HG03439 (cell line): ENCODE data around the gene ELAC2.

Experiments
- ATAC-seq: cut with Tn5 transposase; IDR thresholded peaks from one replicate; pipeline ENCODE4 v1.9.1; 2021; ENCODE audit warnings: mild to moderate bottlenecking, moderate library complexity; ENCODE audit not compliant: unreplicated experiment

Gene ELAC2

DNA sequence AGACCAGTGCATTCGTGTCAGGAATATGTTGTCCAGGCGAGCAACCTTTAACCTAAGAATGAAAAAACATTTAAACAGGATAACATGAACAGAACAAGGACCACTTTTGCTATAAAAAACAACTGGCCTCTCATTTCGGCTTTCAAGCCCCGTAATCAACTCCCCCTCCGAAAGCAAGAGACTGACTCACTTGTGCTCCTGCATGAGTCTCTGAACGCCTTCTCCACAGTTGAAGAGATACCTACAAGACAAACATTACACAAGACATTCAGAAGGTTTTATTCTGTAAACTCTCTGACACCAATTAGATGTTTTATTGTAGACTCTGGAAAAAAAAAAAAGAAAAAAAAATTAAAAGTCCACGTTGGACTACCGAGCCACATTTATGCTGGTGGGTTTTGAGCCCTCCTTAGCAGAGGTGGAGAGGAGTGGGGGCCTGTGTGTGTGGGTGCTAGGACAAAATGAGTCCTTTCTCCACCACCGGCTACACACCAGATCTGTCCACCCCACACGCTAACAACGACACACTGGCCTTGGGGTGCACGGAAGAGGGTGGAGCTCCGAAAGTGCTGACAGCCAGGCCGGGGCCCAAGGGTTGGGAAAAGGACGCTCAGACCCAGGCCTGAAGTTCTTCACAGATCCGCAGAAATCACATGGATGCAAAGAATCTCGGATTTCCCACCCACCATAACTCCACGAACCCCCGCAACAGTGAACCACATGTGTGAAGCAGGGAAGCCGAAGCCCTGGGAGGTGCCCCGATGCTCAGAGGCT is 759 bp downstream of the ELAC2 start:
- ATAC-seq, result peak; percentile 12

- no peak for ATAC-seq
Measured at GRCh38 chr17:13014801-13015200, 3.0 kb downstream of the ELAC2 start.

- no peak for ATAC-seq
Measured at GRCh38 chr17:13010959-13011358, 6.9 kb downstream of the ELAC2 start.

- no peak for ATAC-seq
Measured at GRCh38 chr17:13008461-13008860, 9.4 kb downstream of the ELAC2 start.

DNA sequence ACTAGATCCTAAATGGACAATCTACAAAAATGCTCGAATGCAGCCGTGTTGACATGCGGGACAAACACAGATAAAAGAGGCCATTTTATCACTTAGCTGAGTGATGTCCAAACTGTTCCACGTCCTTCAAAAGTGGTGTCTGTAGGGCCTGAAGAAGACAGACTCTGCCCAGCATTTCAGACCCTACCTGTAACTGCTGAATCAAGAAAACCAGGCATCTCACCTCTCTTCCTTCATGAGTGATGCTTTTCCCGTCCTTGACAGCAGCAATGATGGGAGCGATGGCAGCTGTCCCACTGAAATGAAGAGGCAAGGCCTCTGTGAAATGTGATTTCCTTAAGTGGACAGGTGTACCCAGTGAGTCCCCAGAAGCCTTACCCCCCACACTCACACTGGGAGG is 12.3 kb downstream of the ELAC2 start:
- no peak for ATAC-seq

GRCh38 chr17:13004336-13004735 is 13.5 kb downstream of the ELAC2 start:
- ATAC-seq, result no peak

GRCh38 chr17:13003927-13004326 is 13.9 kb downstream of the ELAC2 start:
- no peak for ATAC-seq

GRCh38 chr17:13003454-13003851 is 14.4 kb downstream of the ELAC2 start:
- ATAC-seq, result no peak

DNA sequence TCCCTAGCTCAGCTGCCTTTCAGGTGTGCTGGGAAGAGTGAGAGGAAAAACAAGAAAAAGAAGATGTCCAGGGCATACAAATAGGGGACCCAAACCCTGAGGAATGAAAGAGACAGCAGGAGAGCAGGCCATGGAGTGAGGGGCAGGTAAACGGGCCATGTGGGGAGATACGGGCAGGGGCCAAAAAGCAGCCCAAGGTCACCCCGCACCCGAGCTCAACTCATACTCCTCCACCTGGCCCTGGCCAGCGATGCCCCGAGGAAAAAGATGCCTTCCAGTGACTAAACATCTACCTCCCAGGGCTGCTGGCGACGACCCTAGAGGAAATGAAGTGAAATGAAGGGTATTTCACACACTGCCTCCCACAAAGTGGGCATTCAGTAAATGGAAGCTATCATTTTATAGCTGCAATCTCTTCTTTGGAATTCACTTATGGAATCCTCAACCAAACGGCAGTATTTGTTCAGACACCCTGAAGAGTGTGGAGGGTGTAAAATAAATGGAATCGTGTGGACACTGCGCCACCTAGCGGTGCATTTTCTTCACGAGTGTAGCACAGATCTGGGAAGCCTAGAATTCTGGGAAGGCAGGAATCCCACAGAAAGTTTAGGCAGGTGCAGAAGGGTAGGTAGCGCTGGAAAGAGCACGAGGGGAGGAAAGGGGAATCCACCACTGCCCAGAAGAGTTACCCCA is 14.9 kb downstream of the ELAC2 start:
- no peak for ATAC-seq

- no peak for ATAC-seq
Measured at GRCh38 chr17:13001991-13002615, 15.7 kb downstream of the ELAC2 start.

- ATAC-seq, result no peak
Measured at GRCh38 chr17:13000561-13000960, 17.3 kb downstream of the ELAC2 start.

GRCh38 chr17:12998874-12999273 is 19.0 kb downstream of the ELAC2 start:
- no peak for ATAC-seq

- ATAC-seq, result no peak
Measured at GRCh38 chr17:12998461-12998860, 19.4 kb downstream of the ELAC2 start.

DNA sequence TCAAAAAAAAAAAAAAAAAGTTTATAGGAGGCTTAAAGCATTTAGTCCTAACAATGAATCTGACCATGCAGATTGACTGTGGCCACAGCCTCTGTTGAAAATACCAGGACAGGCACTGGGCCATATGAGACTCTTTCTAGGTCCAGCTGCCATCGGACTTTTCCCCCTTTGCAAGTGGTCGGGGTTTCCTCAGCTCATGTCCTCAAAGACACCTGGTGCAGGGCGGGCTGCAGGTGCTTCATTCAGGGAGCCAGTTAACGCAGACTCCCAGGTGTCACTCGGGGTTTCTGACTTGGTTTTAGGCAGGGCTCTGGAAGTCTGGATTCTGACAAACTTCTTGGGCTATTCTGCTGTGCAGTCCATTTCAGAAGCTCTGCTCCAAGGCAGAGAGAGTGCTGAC is 20.9 kb downstream of the ELAC2 start:
- ATAC-seq, result no peak

GRCh38 chr17:12996357-12996756 is 21.5 kb downstream of the ELAC2 start:
- no peak for ATAC-seq

DNA sequence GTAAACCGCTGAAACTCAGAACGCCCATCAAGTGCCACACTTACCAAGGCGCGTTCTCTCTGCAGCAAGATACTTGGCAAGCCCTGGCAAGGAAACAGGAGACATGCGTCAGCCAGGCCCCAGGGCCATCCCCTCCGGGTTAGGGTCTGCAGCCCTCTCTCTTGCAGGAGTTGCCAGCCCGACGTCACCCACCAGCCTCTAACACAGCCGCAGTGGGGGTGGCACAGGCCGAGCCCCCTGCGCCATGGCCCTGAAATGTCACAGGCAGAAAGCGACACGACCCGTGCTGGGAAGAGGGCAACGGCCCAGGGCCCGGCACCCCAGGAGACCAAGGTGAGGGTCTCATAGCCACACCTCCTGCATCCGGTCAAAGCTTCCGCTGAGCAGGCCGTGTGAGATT is 21.9 kb downstream of the ELAC2 start:
- no peak for ATAC-seq

DNA sequence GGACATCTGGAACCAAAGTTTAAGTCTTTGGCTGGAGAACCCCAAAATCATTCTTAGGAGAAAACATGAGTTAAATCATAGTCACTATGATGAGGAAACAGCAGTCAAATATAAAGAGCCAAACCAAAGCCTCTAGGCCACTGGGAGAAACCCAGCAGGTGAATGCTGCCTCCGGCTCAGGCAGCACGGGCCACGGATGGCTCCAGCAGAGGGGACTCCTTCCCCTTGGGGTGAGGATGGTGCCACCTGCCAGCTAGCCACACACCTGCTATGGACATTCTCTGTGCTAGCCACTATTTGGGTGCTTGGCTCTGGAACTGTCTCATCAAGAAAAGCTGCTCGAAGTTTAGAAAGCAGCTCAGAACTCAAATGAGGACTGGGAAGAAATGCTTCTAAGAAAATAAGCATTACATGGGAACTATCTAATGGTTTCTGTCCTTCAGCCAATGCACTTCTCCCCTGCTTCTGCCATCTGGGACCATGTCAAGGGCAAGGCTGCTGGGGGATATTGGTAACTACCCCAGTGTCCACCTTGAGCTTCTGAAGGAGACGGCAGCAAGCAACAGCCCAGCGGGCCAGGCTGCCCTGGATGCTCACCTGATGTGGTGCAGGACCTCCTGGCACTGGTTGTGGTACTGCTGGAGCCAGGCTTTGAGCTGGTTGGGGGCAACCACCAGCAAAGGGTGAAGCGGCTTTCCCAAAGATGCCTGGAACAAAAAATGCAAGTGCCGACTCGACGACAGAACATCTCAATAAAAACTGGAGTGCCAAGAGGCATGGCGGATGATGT is 22.5 kb downstream of the ELAC2 start:
- no peak for ATAC-seq

DNA sequence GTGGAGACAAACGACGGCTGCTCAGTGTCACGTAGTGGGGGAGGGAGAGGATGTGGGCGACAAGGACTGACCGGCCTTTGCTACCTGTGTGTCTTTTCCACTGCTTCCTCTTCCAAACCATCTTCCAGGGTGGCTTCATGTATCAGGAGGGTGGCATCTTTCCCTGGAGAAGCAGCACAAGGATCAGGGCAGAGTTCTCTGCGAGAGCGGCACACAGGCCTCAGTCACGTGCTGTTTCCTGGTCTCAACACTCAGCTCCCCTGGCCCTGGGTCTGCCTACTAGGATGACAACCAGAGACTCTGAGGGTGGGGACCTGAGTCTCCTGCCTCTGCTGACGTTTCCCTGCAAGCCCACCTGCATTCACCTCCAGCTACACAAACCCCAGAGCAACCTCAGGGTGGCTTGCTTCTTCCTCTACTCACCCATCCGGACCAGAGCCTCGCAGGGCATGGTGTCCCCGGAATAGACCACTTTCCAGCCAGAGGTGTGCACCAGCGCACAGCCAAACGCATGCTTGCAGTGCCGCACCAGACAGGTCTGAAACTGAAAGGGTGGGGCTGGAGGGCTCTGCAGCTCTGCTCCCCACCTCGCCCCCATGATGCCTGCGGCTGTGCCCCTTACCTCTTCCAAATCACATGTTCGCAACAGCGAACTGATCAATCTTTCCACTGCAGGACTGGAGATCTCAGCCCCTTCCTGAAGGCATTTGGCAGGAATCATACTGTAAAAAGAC is 23.3 kb downstream of the ELAC2 start:
- ATAC-seq, result no peak

DNA sequence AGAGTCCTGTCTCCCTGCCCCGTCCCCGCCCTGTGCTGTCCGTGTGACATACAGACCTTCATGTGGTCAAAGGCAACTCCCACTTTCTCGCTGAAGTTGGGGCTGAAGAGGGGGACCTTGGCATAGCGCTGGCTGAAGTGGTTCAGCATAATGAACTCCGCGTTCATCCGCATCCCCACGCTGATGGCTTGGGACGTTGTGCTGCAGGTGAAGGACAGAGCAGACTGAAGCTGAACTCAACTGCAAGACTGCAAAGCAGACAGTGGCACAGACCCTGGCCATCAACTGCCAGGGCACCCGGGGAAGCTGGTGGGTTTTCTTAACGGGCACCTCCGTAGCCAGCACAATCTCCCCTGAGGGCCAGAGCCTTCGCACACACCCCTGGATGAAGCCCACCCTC is 24.2 kb downstream of the ELAC2 start:
- ATAC-seq, result no peak

- ATAC-seq, result no peak
Measured at GRCh38 chr17:12992676-12993075, 25.2 kb downstream of the ELAC2 start.

GRCh38 chr17:12990926-12991325 is 26.9 kb downstream of the ELAC2 start:
- ATAC-seq, result no peak
